Endothelial cell of umbilical vein (primary cell): ENCODE results near the gene LGALS14. TPM values are rescaled to one million over a fixed set of nuclear protein-coding genes. Genes with fewer than 3 reads are reported as not detected.

Experiments
- BruUV-seq: library from RNA; stranded (reverse); fragments of 400-500 nt; replicated peaks from 2 replicates; lab custom pipeline; 2021; lab: Mats Ljungman, UMichigan
- CTCF ChIA-PET: fragments of 300-600, 350-600 bp; sonication (Branson Sonifier 250); formaldehyde crosslinking; loops from one replicate; lab custom pipeline; 2021; ENCODE audit warnings: antibody characterized with exemption, inconsistent platforms; lab: Charles Lee
- POLR2A ChIA-PET: fragments of 300-600, 350-600 bp; sonication (Branson Sonifier 250); formaldehyde crosslinking; loops from one replicate; lab custom pipeline; 2021; ENCODE audit warnings: antibody characterized with exemption, inconsistent platforms; lab: Charles Lee
- DNase-seq: peaks from one replicate; pipeline ENCODE4 v3.0.0-alpha.2; 2011; ENCODE audit warnings: low read depth, low spot score
- FAIRE-seq: peaks from 2 replicates; lab custom pipeline; 2011; peaks lifted over from hg19 to GRCh38; lab: Jason Lieb, UNC
- H2AFZ ChIP-seq: 2 replicates; pipeline ENCODE4 v1.6.0; 2012; ENCODE audit warnings: low read depth, low read length, control low read depth, inconsistent platforms
- H3K27ac ChIP-seq: 2 replicates; pipeline ENCODE4 v1.5.1; 2011; ENCODE audit warnings: low read depth, mild to moderate bottlenecking, control low read depth, low read length, moderate library complexity; ENCODE audit not compliant: insufficient read depth
- H3K27me3 ChIP-seq, 2 experiments: 2 replicates each; pipeline versions ENCODE4 v1.6.0 to v1.6.1; 2011; ENCODE audit warnings: low read length in 2 of 2, mixed read lengths in 1 of 2; ENCODE audit not compliant: control insufficient read depth in 2 of 2, insufficient read depth in 2 of 2
- H3K36me3 ChIP-seq, 2 experiments: 2 replicates in 1 of 2; 3 replicates in 1 of 2; pipeline ENCODE4 v1.5.1; 2011; ENCODE audit warnings: low read length in 2 of 2, mild to moderate bottlenecking in 1 of 2, moderate library complexity in 1 of 2; ENCODE audit not compliant: control insufficient read depth in 2 of 2, insufficient read depth in 2 of 2; ENCODE audit errors: extremely low read depth in 1 of 2
- H3K4me1 ChIP-seq: 3 replicates; pipeline ENCODE4 v1.5.1; 2011; ENCODE audit warnings: mild to moderate bottlenecking, low read length; ENCODE audit not compliant: control insufficient read depth, insufficient read depth; ENCODE audit errors: extremely low read depth
- H3K4me2 ChIP-seq: 2 replicates; pipeline ENCODE4 v1.6.1; 2011; ENCODE audit warnings: low read length, control low read depth, mixed read lengths; ENCODE audit not compliant: insufficient read depth
- H3K4me3 ChIP-seq, 3 experiments: fragments of 200-600 bp in 1 of 3; sonication (generic), shearing (Covaris generic) in 1 of 3; replicated peaks in 1 of 3; 2 replicates each; pipeline ENCODE4 v1.5.1; 2011 to 2016; ENCODE audit warnings: control low read depth in 3 of 3, low read length in 3 of 3, mild to moderate bottlenecking in 2 of 3, inconsistent platforms in 1 of 3, low read depth in 1 of 3, moderate library complexity in 1 of 3; ENCODE audit not compliant: insufficient read depth in 1 of 3
- H3K79me2 ChIP-seq: 2 replicates; pipeline ENCODE4 v1.6.0; 2012; ENCODE audit warnings: low read length, inconsistent platforms; ENCODE audit not compliant: control insufficient read depth, insufficient read depth
- H3K9ac ChIP-seq: replicated peaks from 2 replicates; pipeline ENCODE3; 2011; ENCODE audit warnings: low read length, control low read depth; ENCODE audit not compliant: insufficient read depth; ENCODE audit errors: extremely low read depth
- H3K9me1 ChIP-seq: replicated peaks from 3 replicates; pipeline ENCODE4 v1.6.0; 2011; ENCODE audit warnings: mild to moderate bottlenecking, low read length; ENCODE audit not compliant: control insufficient read depth, insufficient read depth; ENCODE audit errors: extremely low read depth
- H3K9me3 ChIP-seq: replicated peaks from 2 replicates; pipeline ENCODE4 v1.5.1; 2012; ENCODE audit warnings: low read length, inconsistent platforms; ENCODE audit not compliant: control insufficient read depth, insufficient read depth
- H4K20me1 ChIP-seq: replicated peaks from 2 replicates; pipeline ENCODE3; 2011; ENCODE audit warnings: mild to moderate bottlenecking, low read length; ENCODE audit not compliant: control insufficient read depth, insufficient read depth; ENCODE audit errors: extremely low read depth
- EZH2 ChIP-seq: IDR thresholded peaks from 2 replicates; pipeline ENCODE4 v1.6.1; 2012; ENCODE audit warnings: borderline replicate concordance, low read depth, mild to moderate bottlenecking, moderate library complexity, low read length, inconsistent platforms; ENCODE audit not compliant: severe bottlenecking
- FOS ChIP-seq: IDR thresholded peaks from 2 replicates; pipeline ENCODE4 v1.6.1; 2011; ENCODE audit warnings: mild to moderate bottlenecking, low read length, moderate library complexity, borderline replicate concordance; ENCODE audit not compliant: insufficient read depth
- GATA2 ChIP-seq: IDR thresholded peaks from 2 replicates; pipeline ENCODE4 v1.7.0; 2011; ENCODE audit warnings: low read depth, mild to moderate bottlenecking, moderate library complexity, mixed read lengths, low read length; ENCODE audit not compliant: insufficient read length, insufficient read depth
- JUN ChIP-seq: IDR thresholded peaks from 2 replicates; pipeline ENCODE4 v1.6.1; 2011; ENCODE audit warnings: borderline replicate concordance, low read depth; ENCODE audit not compliant: insufficient read length, insufficient read depth
- MYC ChIP-seq: IDR thresholded peaks from one replicate; pipeline ENCODE4 v1.6.1; 2011; ENCODE audit warnings: mild to moderate bottlenecking, low read depth, low read length
- POLR2A ChIP-seq: IDR thresholded peaks from 2 replicates; pipeline ENCODE4 v1.6.1; 2012; ENCODE audit warnings: low read depth, mild to moderate bottlenecking, control low read depth, low read length
- POLR2AphosphoS5 ChIP-seq: IDR thresholded peaks from 2 replicates; pipeline ENCODE4 v1.6.1; 2012; ENCODE audit warnings: low read depth, mild to moderate bottlenecking, control low read depth, low read length, moderate library complexity; ENCODE audit not compliant: insufficient read depth
- dilution Hi-C: fragments of 300-500 bp; cut with MboI; formaldehyde crosslinking; loops from one replicate; pipeline ENCODE4 v1.15.0; 2019; ENCODE audit warnings: low sequenced_read_pairs; ENCODE audit not compliant: extremely low pct_ligation_motif_present
- intact Hi-C: fragments of 100-400 bp; cut with micrococcal nuclease; formaldehyde crosslinking; loops from one replicate; pipeline ENCODE4 v1.10.0; 2022
- polyA plus RNA-seq, 4 experiments: library from polyadenylated mRNA; depleted of rRNA in 3 of 4; stranded (reverse) in 3 of 4; unstranded in 1 of 4; fragments of >200 nt; gene quantifications; 2 replicates each; pipeline versions ENCODE4 v1.2.1 to v1.2.3, GENCODE V29; 2011 to 2012; ENCODE audit warnings: missing spikeins in 1 of 4
- total RNA-seq: library from RNA; stranded (reverse); gene quantifications from 2 replicates; pipeline ENCODE4 v1.2.3, GENCODE V29; 2021
- TF ChIP-seq, protein P1 (sequence below): IDR thresholded peaks from 2 replicates; pipeline ENCODE4 v1.6.1; 2011; ENCODE audit not compliant: insufficient read depth, insufficient read length
- TF ChIP-seq, protein P2 (sequence below), 2 donors: IDR thresholded peaks; 1 replicate in 1 of 2; 2 replicates in 1 of 2; pipeline ENCODE4 v1.5.1; 2011; ENCODE audit warnings: low read length in 2 of 2, mild to moderate bottlenecking in 2 of 2, moderate library complexity in 2 of 2, control low read depth in 1 of 2, inconsistent platforms in 1 of 2, low read depth in 1 of 2; ENCODE audit not compliant: insufficient read depth in 1 of 2; ENCODE audit errors: extremely low read depth in 1 of 2

LGALS14 gene
- total and polyA plus RNA-seq, 2 donors (not counting 3 experiments of a cell fraction or from before 2014, with no cell fraction given) = not detected

DNA sequence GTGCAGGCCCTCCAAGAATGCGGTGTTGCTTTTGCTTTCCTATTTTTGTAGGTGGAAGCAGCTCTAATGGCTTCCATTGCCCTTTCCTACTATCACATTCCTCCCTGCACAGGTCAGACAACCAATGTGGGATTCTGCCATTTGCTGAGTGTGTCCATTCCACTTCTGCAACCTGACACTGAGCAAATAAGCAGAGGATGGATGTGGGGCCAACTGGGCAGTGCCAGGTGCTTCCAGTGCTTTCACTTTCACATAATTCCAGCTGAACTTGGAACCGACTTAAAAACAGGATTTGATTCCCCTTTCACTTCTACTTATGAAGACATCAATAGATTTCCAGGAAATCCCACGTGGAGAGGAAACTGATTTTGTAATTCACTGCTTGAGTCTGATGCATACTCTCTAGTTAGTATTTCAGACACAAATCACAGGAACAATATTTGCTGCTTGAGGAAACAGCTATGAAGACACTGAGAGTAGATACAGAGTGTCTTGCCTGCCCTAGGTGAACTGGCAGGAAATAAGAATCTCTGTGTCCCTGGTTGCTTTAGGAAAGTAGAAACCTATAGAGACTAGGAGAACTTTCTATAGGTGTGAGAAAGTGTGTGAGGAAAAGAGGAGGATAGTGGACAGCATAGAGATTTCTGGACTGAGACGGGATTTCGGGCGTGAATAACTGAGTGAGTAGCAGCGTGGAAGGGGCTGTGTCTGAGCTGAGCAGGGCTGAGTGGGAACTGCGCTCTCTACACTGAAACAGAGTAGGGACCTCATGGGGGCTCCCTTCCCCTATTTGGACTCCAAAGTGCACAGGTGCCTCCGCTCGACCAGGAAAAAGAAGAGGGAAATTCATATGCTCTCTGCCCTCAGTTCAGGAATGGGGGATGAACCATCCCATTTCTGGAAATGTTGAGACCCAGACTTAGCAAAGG lies 26.1 kb upstream of the LGALS14 start:
- Histone ChIP-seq H3K4me1 (no peaks in the 10 kb centered on the region), H3K4me2 (no peak overlapping the region), H3K9me3 (no peaks in the 10 kb centered on the region), H4K20me1 (no peaks in the 10 kb centered on the region), H3K27ac (no peak overlapping the region), H3K79me2 (no peaks in the 10 kb centered on the region), H3K9me1 (no peaks in the 10 kb centered on the region), H2AFZ (no peak overlapping the region), H3K27me3 (no peaks in the 10 kb centered on the region), H3K4me3 (no peak overlapping the region), H3K9ac (no peak overlapping the region), H3K36me3 (no peaks in the 10 kb centered on the region)
- FAIRE-seq = no peak
- no TSS peak for BruUV-seq
- DNase-seq = no peak
- ChIA-PET POLR2A (no interaction called here), CTCF (no interaction called here)
- dilution Hi-C loops (loop anchor here (10.0 kb wide), 1 partner anchor 113 kb away; no protein-coding TSS in a partner anchor), intact Hi-C loops (no loop called here)
- TF ChIP-seq JUN = no peak
- TF ChIP-seq, protein P1, sequence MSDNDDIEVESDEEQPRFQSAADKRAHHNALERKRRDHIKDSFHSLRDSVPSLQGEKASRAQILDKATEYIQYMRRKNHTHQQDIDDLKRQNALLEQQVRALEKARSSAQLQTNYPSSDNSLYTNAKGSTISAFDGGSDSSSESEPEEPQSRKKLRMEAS = no peak
- TF ChIP-seq GATA2 = no peak
- TF ChIP-seq, protein P2, sequence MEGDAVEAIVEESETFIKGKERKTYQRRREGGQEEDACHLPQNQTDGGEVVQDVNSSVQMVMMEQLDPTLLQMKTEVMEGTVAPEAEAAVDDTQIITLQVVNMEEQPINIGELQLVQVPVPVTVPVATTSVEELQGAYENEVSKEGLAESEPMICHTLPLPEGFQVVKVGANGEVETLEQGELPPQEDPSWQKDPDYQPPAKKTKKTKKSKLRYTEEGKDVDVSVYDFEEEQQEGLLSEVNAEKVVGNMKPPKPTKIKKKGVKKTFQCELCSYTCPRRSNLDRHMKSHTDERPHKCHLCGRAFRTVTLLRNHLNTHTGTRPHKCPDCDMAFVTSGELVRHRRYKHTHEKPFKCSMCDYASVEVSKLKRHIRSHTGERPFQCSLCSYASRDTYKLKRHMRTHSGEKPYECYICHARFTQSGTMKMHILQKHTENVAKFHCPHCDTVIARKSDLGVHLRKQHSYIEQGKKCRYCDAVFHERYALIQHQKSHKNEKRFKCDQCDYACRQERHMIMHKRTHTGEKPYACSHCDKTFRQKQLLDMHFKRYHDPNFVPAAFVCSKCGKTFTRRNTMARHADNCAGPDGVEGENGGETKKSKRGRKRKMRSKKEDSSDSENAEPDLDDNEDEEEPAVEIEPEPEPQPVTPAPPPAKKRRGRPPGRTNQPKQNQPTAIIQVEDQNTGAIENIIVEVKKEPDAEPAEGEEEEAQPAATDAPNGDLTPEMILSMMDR (IDR thresholded peaks at IDR 0.05; ENCODE audit: extremely low read depth in 1 of 2, insufficient read depth in 1 of 2, low read depth in 1 of 2, low read length in 2 of 2) = no peak
- no peak for TF ChIP-seq MYC
- no peak for TF ChIP-seq EZH2
- TF ChIP-seq POLR2AphosphoS5 = no peak
- TF ChIP-seq FOS = no peak
- no peak for TF ChIP-seq POLR2A
